GM12892 (cell line): ENCODE data around the gene CCDC194.

Experiments
- POLR2A ChIP-seq: IDR thresholded peaks from 2 replicates; pipeline ENCODE4 v1.6.1; 2011; ENCODE audit warnings: low read depth, low read length, control low read depth
- POLR2AphosphoS5 ChIP-seq: IDR thresholded peaks from 2 replicates; pipeline ENCODE4 v1.6.1; 2011; ENCODE audit warnings: low read depth, low read length, control low read depth
- TAF1 ChIP-seq: IDR thresholded peaks from 2 replicates; pipeline ENCODE4 v1.6.1; 2011; ENCODE audit warnings: low read depth, mild to moderate bottlenecking, control low read depth, low read length, borderline replicate concordance

GRCh38 chr19:17379221-17379631, 14.8 kb downstream of the CCDC194 start:
- no peak for TF ChIP-seq TAF1
- no peak for TF ChIP-seq POLR2A
- TF ChIP-seq POLR2AphosphoS5 = no peak
